ENCODE results near the gene INHBC.

INHBC gene

GRCh38 chr12:57454566-57455373 lies 20.2 kb downstream of the INHBC start, which contains the start of gene INHBE:
Gene INHBE (plus strand): TSS chr12:57455307. CDS start chr12:57455537, 230 bp downstream.
- peak; percentile 87 for DNase-seq (ENCODE audit: low spot score)

- DNase-seq (ENCODE audit: low spot score) = no peak
These were observed 21.0 kb downstream of the INHBC start for GRCh38 chr12:57455374-57456144.

GRCh38 chr12:57456145-57456700 lies 21.6 kb downstream of the INHBC start:
- peak; percentile 81 for DNase-seq (ENCODE audit: low spot score)

GRCh38 chr12:57456737-57457490 lies 22.3 kb downstream of the INHBC start:
- no peak for DNase-seq (ENCODE audit: low spot score)

GRCh38 chr12:57458665-57459054 lies 24.1 kb downstream of the INHBC start:
- DNase-seq (ENCODE audit: low spot score) = no peak

- DNase-seq (ENCODE audit: low spot score) = peak; percentile 95
These were observed 24.6 kb downstream of the INHBC start for GRCh38 chr12:57459055-57459749.

- no peak for DNase-seq (ENCODE audit: low spot score)
These were observed 25.3 kb downstream of the INHBC start, which contains the start of gene GLI1 for GRCh38 chr12:57459750-57460467. Gene GLI1 (plus strand): TSS chr12:57459785. CDS start chr12:57463692, 3,907 bp downstream.

GRCh38 chr12:57460468-57460784 lies 25.8 kb downstream of the INHBC start:
- DNase-seq (ENCODE audit: low spot score) = no peak

- no peak for DNase-seq (ENCODE audit: low spot score)
These were observed 26.3 kb downstream of the INHBC start for GRCh38 chr12:57460841-57461275.

- DNase-seq (ENCODE audit: low spot score) = peak; percentile 60
These were observed 26.8 kb downstream of the INHBC start for GRCh38 chr12:57461276-57461916.

- DNase-seq (ENCODE audit: low spot score) = no peak
These were observed 27.3 kb downstream of the INHBC start for GRCh38 chr12:57461917-57462250.

GRCh38 chr12:57462251-57462911 lies 27.8 kb downstream of the INHBC start:
- peak; percentile 96 for DNase-seq (ENCODE audit: low spot score)

GRCh38 chr12:57462912-57463253 lies 28.3 kb downstream of the INHBC start:
- no peak for DNase-seq (ENCODE audit: low spot score)

- no peak for DNase-seq (ENCODE audit: low spot score)
These were observed 30.0 kb downstream of the INHBC start for GRCh38 chr12:57464569-57464968.

- DNase-seq (ENCODE audit: low spot score) = no peak
These were observed 30.6 kb downstream of the INHBC start for GRCh38 chr12:57465030-57465746.

- DNase-seq (ENCODE audit: low spot score) = no peak
These were observed 31.3 kb downstream of the INHBC start for GRCh38 chr12:57465747-57466505.

- no peak for DNase-seq (ENCODE audit: low spot score)
These were observed 32.8 kb downstream of the INHBC start for GRCh38 chr12:57467212-57467874.

- no peak for DNase-seq (ENCODE audit: low spot score)
These were observed 33.3 kb downstream of the INHBC start for GRCh38 chr12:57467915-57468314.
